Heart right ventricle (tissue), 16 donors: Measurements from ENCODE around the gene ALOX5. TPM values are rescaled to one million over a fixed set of nuclear protein-coding genes. Genes with fewer than 3 reads are reported as not detected.

ENCODE experiments used
- ATAC-seq, 8 donors: fragments of 200-7000 bp; cut with Tn5 transposase; one replicate each; pipeline ENCODE4 v1.9.1; 2020; ENCODE audit warnings: mild to moderate bottlenecking in 8 of 8, moderate library complexity in 8 of 8, moderate number of reproducible peaks in 1 of 8
- DNase-seq, 2 donors: peaks; one replicate each; pipeline ENCODE4 v3.0.0-alpha.2; 2020
- H3K27ac ChIP-seq, 10 donors: fragments of 200-600 bp; sonication (generic) in 2 of 10; one replicate each; pipeline versions ENCODE4 v1.5.0 to v1.8.0; 2020 to 2022; ENCODE audit warnings: mild to moderate bottlenecking in 3 of 10
- H3K27me3 ChIP-seq, 7 donors: fragments of 200-600 bp; one replicate each; pipeline ENCODE4 v1.8.0; 2021 to 2022; ENCODE audit warnings: mild to moderate bottlenecking in 2 of 7
- H3K36me3 ChIP-seq, 9 donors: fragments of 200-600 bp; sonication (generic) in 1 of 9; one replicate each; pipeline versions ENCODE4 v1.5.0 to v1.8.0; 2020 to 2022; ENCODE audit warnings: mild to moderate bottlenecking in 2 of 9
- H3K4me1 ChIP-seq, 9 donors: fragments of 200-600 bp; sonication (generic) in 1 of 9; one replicate each; pipeline versions ENCODE4 v1.5.0 to v1.8.0; 2020 to 2022; ENCODE audit warnings: mild to moderate bottlenecking in 4 of 9
- H3K4me3 ChIP-seq, 10 donors: fragments of 200-600 bp; sonication (generic) in 2 of 10; one replicate each; pipeline versions ENCODE4 v1.5.0 to v1.8.0; 2020 to 2022; ENCODE audit warnings: mild to moderate bottlenecking in 7 of 10, moderate library complexity in 2 of 10
- H3K9me3 ChIP-seq, 11 donors: fragments of 200-600 bp in 10 of 11; sonication (generic) in 2 of 11; one replicate each; pipeline versions ENCODE4 v1.5.0 to v1.8.0; 2013 to 2022; ENCODE audit warnings: mild to moderate bottlenecking in 2 of 11, control low read depth in 1 of 11, moderate library complexity in 1 of 11
- CTCF ChIP-seq, 9 donors: fragments of 200-600 bp; sonication (generic) in 2 of 9; IDR thresholded peaks; one replicate each; pipeline versions ENCODE4 v1.5.0 to v1.8.0; 2021 to 2022; ENCODE audit warnings: antibody characterized with exemption in 9 of 9, mild to moderate bottlenecking in 5 of 9, moderate library complexity in 1 of 9
- WGBS, 2 donors: extraction: QIAGEN DNeasy Blood & Tissue Kit; methylation state at CpG; one replicate each; pipeline ENCODE4 v1.1.7; 2013; ENCODE audit warnings: inconsistent platforms in 1 of 2; 5-methylcytosine and 5-hydroxymethylcytosine counted together
- intact Hi-C, 10 donors: fragments of 100-400 bp; cut with DNase I; formaldehyde crosslinking; loops; one replicate each; pipeline versions ENCODE4 v1.11.1 to v1.14.2; 2022
- polyA plus RNA-seq, 2 donors: library from polyadenylated mRNA; stranded (reverse); fragments of 200-250 nt; gene quantifications; one replicate each; pipeline ENCODE4 v1.2.3, GENCODE V29; 2013
- total RNA-seq, 10 donors: library from RNA; stranded (reverse); fragmentation: NEBNext Ultra II Directional in 3 of 10; extraction: Animal tissue kit (Norgen Biotek cat#: 25700) in 3 of 10; gene quantifications; one replicate each; pipeline versions ENCODE4 v1.2.1 to v1.2.4, GENCODE V29; 2021 to 2023
- donor health status: Arrhythmogenic right ventricular cardiomyopathy.
- donor health status: ischemic (EF 13 %, LVEDD 7.1; RV severe dilation, severe dysfunction).
- donor health status: healthy with polysubstance abuse.
- donor health status: DM: no; HTN: yes; CAD: no.
- donor health status: DM: no; HTN: no; CAD: no.
- donor health status: ischemic (EF 25% LVEDD 6.9; RV normal size, moderate dysfunction).
- donor health status: ischemic (EF 25% LVEDD 5.7; RV mildly dilated, moderate dysfunction).
- donor health status: healthy.
- donor health status: DM: yes; HTN: yes; CAD: no.
- donor health status: Ischemic cardiomyopathy.
- donor health status: ischemic (EF 35%, LVEDD 5.7; RV mildly dilated, moderate dysfunction).
- donor health status: nonischemic (EF 11% LVEDD 7.7; RV severe dilation, severe dysfunction).
- donor health status: DM: yes; HTN: yes; CAD: no.
- donor health status: PGD.
- donor health status: ischemic (EF 29% LVEDD 5.4; RV normal size, mild dysfunction).
- donor health status: nonischemic (EF 23%, LVEDD 6.1; RV moderate dilation, normal function).

ALOX5 gene
- total and polyA plus RNA-seq, 12 donors = 1.8 to 21.8 (median 4.4) TPM

DNA sequence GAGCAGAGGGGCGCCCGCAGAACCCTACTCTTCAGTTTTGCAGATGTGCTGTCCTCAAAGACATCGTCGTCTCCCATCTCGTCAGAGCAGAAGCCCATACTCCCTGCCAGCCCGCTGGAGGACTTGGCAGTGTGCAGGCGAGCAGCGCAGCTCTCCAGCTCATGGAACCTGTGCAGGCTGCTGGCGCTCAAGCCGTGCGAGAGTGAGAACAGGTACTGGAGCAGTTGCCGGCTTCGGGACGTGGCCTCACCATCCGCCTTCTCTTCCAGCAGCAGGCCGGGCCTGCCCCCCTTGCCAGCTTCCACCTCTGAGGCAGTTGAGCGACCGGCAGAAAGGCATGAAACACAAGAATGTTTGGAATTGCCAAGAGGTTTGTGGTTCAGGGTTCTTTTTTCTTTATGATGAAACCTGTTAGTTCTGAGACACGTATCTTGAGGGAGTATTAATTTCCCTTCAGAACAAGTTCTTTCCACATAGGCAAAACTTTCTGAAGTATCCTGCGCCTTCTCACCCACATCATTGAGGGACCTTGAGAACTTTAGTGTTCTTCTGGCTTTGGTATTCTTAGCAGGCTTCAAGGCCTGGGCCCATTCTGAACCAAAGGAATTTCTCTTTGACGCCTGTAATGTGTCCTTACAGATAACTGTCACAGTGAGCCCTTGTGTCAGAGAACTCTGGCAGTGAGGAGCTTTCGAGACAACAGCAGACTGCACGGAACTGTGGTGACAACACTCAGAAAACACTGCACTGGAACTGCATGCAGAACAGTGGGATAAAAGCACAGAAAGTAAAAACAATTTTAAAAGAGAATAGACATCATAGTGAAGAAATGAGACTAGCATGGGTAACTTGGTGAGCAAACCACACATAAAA is 89.5 kb downstream of the ALOX5 start:
- Histone ChIP-seq H3K36me3 (peaks cover 0 to 48% (median 14%) of the 10 kb centered on the region in 9 donors), H3K27me3 (no peaks in the 10 kb centered on the region), H3K9me3 (no peaks in the 10 kb centered on the region), H3K4me3 (peak overlapping the region in 1 of 10 donors; percentile 24), H3K4me1 (peaks cover 0 to 69% (median 16%) of the 10 kb centered on the region in 9 donors), H3K27ac (peak overlapping the region in 4 of 10 donors; percentile 2 to 74 (median 31))
- peak in 4 of 8 donors; percentile 23 to 58 (median 48) for ATAC-seq
- no peak for TF ChIP-seq CTCF (IDR thresholded peaks at IDR 0.05)
- 73 to 84% methylated on average over 23 of the region's 23 CpGs for WGBS, 2 donors
- DNase-seq = no peak
- intact Hi-C loops = loop anchor here in 7 of 10 donors (2.0 to 10.0 kb wide), 6 partner anchors 131 to 219 kb away; partner anchors contain the start of gene ZFAND4 (in 5 of the 7)

GRCh38 chr10:45464958-45465567 is 91.0 kb downstream of the ALOX5 start:
- Histone ChIP-seq H3K4me3 (no peak overlapping the region), H3K4me1 (peaks cover 0 to 63% (median 15%) of the 10 kb centered on the region in 9 donors), H3K36me3 (peaks cover 0 to 32% (median 7%) of the 10 kb centered on the region in 9 donors), H3K27ac (no peak overlapping the region), H3K9me3 (no peaks in the 10 kb centered on the region), H3K27me3 (no peaks in the 10 kb centered on the region)
- peak; percentile 74 to 95 (median 91) for TF ChIP-seq CTCF (IDR thresholded peaks at IDR 0.05)
- intact Hi-C loops = loop anchor here in 8 of 10 donors (2.0 to 10.0 kb wide), 10 partner anchors 127 to 220 kb away; partner anchors contain the start of gene ZFAND4 (in 7 of the 8)
- peak; percentile 75 to 81 for DNase-seq
- ATAC-seq = peak; percentile 87 to 97 (median 94)
- WGBS, 2 donors = 21 to 24% methylated on average over 6 of the region's 6 CpGs

DNA sequence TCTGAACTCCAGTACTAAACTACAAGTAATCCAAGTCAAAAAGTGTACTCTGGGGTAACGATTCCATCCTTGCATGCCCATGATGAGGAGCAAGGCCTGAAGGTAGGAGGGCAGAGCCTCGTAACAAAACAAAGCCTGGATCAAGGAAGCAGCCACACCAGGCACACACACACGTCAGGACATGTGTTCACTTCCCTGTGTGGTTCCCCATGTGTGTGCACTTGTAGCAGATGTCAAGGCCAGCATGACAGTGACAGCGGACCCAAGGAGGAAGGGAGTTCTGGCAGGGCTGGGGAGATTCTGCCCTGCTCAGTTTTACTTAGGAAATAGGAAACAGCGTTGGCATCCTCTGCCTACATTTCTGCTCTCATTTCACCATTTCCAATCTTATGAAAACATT is 92.8 kb downstream of the ALOX5 start:
- WGBS, 2 donors = 74 to 79% methylated on average over 5 of the region's 5 CpGs
- Histone ChIP-seq H3K27me3 (no peaks in the 10 kb centered on the region), H3K9me3 (no peaks in the 10 kb centered on the region), H3K4me3 (no peak overlapping the region), H3K36me3 (peaks cover 0 to 14% (median 0%) of the 10 kb centered on the region in 9 donors), H3K27ac (no peak overlapping the region), H3K4me1 (peaks cover 0 to 64% (median 32%) of the 10 kb centered on the region in 9 donors)
- DNase-seq (no peak), ATAC-seq (peak in 2 of 8 donors; percentile 29 to 34)
- intact Hi-C loops = loop anchor here in 9 of 10 donors (2.0 to 10.0 kb wide), 10 partner anchors 20 to 222 kb away; partner anchors contain the start of gene ZFAND4 (in 3 of the 9)
- TF ChIP-seq CTCF (IDR thresholded peaks at IDR 0.05) = no peak

- Histone ChIP-seq H3K27ac (no peak overlapping the region), H3K4me3 (no peak overlapping the region), H3K9me3 (no peaks in the 10 kb centered on the region), H3K36me3 (peaks cover 0 to 9% (median 0%) of the 10 kb centered on the region in 9 donors), H3K27me3 (no peaks in the 10 kb centered on the region), H3K4me1 (peaks cover 0 to 56% (median 36%) of the 10 kb centered on the region in 9 donors)
- TF ChIP-seq CTCF (IDR thresholded peaks at IDR 0.05) = no peak
- intact Hi-C loops = loop anchor here in 8 of 10 donors (5.0 to 10.0 kb wide), 9 partner anchors 124 to 223 kb away; partner anchors contain the start of gene ZFAND4 (in 3 of the 8)
- ATAC-seq (no peak), DNase-seq (no peak)
- WGBS, 2 donors = 85 to 91% methylated on average over 5 of the region's 5 CpGs
Observed at GRCh38 chr10:45468079-45468478, 94.1 kb downstream of the ALOX5 start.
